NCI-H460 (cell line): ENCODE measurements around the gene PRRX2. TPM values are rescaled to one million over a fixed set of nuclear protein-coding genes. Genes with fewer than 3 reads are reported as not detected.

ENCODE experiments used
- DNase-seq: peaks from one replicate; pipeline ENCODE4 v3.0.0-alpha.2; 2016; ENCODE audit warnings: low read depth; ENCODE audit errors: extremely low read depth
- total RNA-seq: library from RNA; depleted of rRNA; stranded (reverse); fragments of >200 nt; shearing (Covaris generic); gene quantifications from 2 replicates; pipeline ENCODE4 v1.2.3, GENCODE V29; 2014

The PRRX2 gene
- total RNA-seq, 1 experiment from 2014 or later, result 5.1 TPM

DNA sequence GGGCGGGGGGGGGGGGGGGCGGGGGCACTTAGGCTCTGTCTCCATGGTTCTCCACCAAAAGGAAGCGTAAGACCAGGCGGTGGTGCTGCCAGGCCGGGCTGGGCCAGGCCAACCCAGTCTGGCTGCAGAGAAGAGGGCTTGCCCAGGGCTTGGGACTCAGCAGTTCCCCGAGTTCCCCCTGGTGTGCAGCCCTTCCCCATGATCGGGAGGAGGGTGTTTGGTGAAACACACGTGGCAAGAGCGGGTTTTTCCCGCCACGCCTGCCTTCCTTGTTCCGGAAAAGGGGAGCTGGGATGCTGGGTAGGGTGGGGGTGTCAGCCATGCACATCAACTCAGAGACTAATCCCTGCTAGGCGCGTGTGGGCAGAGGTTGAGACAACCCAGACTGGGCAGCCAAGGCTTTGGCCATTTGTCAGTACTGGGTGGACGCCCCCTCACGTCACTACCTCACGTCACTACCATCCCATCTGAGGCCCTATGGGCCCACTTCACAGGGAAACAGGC lies 32.9 kb downstream of the PRRX2 start:
- DNase-seq, result no peak

DNA sequence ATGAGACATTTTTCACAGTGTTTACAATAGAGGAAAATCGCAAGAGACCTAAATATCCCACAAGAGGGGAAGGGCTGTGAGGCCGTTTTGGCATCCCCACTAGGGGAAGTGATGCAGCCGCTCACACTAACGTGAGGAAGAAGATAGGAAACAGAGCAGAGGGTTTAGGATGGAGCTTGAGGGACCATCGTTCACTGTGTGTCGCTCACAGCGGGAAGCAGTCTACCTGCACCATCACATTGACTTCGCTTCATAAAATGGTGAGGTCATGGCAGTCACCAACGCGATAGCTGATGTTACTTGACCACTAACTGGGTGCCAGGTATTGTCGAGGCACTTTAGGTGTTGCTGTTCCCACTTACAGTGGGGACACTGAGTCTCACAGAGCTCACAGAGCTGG lies 35.6 kb downstream of the PRRX2 start:
- DNase-seq, result no peak

DNA sequence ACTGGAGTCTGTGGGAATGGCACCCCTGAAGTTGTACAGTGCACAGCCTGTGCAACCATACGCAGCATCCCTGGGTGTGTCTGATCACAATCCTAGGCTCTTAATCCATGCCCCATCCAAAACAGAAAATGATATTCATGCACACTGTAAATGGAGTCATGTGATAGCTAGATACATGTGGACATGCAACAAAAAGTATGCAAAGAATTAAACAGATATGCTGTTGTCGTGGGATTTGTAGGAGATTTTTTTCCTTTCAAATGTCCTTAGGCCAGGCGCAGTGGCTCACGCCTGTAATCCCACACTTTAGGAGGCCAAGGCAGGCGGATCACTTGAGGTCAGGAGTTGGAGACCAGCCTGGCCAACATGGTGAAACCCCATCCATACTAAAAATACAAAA lies 36.1 kb downstream of the PRRX2 start:
- DNase-seq, result no peak

DNA sequence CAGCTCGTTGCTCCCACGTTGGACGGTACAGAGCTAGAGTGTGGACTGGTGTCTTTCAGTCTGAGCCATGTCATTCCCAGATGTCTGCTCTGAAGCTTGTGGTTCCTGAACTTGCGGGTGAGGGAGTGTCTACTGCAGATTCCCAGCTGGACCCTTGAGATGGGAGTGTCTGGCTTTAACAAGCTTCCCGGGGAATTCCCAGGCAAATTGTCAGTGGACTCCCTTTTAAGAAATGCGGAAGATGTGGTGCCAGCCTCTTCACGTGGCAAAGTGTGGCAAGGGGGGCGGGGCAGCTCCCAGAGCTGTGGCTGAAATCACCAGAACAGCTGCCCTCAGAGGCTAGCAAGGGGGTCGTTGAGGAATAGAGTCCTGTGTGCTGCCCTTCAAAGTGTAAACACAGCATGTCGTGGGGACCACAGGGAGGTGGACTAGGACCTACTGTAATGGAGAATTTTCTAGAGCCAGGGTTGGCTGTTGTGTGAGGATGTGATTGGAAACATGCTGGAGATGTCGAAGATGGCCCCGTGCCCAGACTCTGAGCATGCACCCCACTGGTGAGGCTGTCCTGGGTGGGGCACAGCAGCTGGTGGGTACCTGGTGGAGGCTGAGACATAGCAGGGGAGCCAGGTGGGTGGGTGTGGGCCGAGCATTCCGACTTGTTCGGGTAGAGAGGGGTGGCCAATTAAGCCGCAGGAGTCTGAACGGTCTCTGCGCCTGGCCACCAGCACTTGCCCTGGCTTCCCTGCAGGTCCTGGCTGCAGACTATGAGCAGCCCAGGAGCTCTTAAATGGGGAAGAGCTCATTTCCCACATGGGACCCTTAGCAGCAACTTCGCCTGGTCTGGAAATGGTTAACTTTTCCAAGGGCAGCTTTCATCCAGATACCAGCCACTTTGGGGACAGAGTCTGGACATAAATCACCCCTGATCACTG lies 37.4 kb downstream of the PRRX2 start:
- no peak for DNase-seq

DNA sequence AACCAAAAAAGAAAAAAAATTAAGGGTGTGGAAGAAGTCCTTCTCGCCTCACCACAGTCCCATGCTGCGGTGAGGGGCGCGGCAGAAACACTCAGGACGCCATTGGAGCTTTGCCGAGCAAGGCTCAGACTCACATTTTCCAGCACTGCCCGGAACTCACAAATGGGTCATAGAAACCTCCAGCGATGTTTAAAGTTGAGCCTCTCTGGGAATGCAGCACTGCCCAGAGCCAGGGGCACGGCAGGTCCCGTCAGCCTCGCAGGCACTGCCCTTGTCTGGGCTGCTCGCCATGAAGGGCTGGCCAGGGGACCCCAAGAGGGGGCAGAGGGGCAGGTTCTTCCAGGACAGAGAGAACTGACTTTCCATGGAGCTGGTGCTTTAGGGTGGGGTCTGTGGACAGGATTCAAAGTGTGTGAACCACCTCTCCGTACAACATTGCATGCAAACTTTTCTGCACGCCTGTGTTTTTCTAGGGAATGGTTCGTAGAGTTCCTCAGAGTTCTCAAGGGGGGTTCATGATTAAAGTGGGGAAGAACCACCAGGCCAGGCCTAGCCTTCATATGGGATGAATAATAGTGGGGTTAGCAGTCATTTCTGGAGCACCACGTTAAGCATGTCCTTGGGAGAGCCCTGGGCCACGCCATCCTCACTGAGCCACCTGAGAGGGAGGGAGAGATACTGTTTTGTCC lies 38.4 kb downstream of the PRRX2 start:
- DNase-seq, result no peak

DNA sequence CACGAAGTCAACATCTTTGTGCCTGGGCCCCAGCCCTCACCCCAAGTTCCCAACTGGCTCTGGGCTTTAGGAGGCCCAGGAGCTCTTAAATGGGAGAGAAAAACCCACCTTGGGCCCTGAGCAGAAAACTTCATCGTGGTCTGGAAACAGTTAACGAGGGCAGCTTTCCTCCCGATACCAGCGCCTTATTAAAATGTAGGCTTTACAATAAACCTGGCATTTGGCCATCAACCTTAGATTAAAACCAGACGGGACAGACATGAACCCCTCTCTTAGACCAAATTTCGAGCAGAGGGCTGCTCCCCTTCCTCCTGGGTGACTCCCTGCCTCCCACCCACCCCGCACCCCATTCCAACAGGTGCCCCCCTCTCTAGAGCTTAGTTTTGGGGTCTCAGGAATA lies 39.4 kb downstream of the PRRX2 start:
- DNase-seq, result no peak

DNA sequence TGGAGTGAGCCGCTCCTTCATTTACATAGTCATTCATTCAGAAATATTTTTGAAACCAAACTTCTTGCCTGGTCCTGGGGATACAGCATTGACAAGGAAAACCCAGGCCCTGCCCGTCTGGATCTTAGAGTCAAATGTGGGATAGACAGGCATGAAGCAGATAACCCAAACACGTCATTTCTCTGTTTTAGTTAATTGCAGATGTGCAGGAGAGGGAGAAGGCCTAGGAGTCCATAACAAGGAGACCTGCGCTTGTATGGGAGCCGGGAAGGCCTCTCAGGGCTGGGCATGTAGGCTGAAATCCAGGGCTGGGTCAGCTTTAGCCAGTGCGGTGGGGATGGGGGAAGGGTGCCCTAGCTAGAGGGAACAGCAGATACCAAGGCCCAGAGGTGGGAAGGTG lies 43.3 kb downstream of the PRRX2 start:
- no peak for DNase-seq

DNA sequence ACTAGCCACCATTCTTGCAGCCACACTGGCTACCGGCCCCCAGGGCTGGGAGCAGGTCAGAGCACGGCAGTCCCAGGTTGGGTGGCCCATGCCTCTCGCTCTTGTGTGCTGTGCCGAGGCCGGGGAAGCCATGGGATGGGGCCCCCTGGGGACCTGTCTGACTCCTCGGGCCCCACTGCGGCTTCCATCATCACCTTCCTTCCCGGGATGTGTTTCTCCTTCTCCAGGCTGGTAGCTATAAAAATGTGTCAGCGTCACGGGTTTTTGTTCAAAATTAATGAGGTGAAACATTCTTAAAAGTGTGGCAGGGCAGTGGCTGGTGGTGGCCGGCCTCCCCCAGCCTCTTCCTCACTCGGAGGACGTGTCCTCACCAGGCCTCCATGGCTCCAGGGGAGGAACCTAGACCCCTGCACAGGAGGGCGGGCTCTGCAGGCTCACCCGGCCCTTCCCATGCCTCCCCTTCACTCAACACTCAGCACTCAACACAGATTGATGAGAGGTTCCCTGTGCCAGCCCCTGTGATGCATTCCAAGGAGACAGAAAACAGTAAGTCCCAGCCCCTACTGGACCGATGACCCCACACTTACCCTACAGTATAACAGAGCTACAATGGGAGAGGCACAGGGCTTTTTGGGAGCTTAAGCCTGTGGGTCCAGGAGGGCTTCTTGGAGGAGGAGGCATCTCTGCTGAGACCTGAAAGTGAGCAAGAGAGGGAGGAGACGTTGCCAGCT lies 44.2 kb downstream of the PRRX2 start:
- no peak for DNase-seq

DNA sequence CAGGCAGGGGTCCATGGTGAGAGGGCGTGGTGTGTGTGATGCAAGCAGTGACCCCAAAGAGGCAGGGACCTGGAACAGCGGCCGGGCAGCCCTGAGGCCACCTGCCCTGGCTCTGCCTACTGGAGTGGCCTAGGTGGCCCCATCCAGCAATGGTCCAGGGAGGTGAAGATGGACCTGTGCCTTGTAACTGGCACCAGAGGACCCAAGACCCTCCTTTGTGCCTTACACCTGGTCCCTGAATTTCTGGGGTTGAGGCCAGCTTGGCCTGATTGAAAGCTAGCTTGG lies 44.7 kb downstream of the PRRX2 start:
- no peak for DNase-seq

DNA sequence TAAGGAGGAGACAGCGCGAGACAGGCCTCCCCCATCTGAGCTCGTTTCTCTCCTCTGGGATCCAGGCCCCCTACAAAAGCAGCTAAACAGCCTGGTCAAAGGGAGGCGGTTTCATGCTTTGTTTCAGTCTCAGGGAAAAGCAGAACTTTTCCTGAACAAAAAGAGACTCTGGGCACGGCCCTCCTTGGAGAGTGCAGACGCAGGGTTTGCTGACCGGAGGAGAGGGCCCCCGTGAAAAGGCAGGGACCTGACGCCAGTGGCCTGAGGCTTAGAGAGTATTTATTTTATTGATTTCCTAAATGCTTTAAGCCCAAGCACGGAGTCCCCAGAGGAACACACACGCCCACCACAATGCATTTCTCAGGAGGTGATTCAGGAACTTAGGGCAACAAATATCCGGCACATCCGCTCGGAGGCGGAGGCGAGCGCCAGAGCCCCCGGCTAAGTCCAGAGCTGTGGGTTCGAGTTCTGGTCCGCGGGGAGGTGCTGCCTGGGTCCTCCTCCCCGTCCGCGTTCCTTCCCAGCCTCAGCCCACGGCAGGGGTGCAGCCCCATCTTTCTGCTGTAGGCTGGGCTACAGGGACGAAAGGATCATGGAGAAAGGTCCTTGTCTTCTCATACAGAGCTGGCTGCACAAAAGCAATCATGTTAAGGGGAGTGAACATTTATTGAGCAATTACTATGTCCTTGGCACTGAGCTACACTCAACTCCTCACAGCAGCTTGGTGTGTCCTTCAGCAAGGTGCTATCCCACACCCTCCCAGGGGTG lies 47.4 kb downstream of the PRRX2 start:
- no peak for DNase-seq

DNA sequence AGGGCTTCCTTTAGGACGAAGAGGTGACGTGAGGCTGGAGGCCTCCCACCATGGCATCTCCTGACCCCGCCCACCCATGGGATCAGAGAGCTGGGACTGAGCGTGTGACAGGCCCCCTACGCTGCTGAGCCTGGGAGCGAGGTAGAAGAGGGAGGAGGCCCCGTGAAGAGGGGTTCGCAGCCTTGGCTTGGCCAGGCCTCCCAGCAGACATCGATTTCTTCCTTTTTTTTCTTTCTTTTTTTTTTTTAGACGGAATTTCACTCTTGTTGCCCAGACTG lies 47.9 kb downstream of the PRRX2 start:
- no peak for DNase-seq

DNA sequence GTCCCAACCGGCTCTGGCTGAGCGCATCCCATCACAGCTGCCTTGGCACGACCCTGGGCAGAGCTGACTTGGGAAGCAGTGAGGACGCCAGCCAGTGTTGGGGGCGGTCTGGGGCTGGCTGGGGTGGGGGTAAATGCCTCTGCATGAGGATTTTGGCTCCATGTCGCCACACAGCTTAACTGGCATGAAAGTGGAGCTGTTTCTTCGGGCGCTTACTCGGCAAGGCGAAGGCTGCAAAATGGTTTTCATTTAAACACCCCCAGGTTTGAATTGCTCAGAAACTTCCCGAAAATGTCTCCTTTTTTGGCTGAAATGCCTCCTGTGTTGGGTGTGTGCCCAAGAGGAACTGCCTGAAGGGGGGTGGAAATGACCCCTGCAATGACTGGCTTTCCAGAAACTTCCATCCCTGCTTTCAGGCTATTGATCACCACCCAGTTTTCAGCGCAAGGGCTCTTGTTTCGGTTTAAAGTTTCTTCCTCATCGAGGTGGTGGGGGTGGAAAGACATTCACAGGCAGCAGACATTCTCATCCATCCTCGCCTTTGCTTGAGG lies 49.1 kb downstream of the PRRX2 start:
- DNase-seq, result no peak

DNA sequence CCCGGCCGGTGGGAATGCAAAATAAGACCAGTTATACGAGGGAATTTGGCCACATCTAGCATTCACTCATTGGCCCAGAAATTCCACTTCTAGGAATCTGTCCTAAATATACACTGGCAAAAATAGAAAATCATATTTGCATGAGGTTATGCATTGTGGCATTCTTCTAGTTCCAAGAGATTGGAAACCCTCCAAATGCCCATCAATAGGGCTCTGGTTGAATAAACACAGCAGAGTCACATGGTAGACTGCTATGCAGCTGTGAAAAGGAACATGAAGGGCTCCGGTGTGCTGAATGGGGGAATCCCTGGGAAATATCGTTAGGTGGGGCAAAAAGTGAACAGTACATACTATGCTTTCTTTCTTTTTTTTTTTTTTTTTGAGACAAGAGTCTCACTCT lies 50.6 kb downstream of the PRRX2 start:
- no peak for DNase-seq

DNA sequence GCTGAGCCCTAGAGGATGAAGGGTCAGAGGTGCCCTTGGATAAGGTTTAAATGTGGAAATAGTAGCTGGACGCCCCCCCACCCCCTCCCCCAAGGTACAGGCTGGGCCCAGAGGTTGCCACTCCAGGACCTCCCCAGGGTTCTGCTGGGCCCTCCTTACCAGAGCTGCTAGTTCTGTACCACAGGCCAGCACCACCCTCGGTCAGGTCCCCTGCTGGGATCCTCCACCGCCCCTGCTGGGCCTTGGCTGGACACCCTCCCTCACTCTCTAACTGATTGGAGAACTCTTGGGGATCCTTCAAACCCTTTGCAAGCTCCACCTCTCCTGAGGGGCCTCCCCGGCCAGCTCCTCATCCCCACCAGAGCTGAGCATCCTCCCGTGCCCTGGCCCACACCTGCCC lies 52.5 kb downstream of the PRRX2 start:
- DNase-seq, result no peak

DNA sequence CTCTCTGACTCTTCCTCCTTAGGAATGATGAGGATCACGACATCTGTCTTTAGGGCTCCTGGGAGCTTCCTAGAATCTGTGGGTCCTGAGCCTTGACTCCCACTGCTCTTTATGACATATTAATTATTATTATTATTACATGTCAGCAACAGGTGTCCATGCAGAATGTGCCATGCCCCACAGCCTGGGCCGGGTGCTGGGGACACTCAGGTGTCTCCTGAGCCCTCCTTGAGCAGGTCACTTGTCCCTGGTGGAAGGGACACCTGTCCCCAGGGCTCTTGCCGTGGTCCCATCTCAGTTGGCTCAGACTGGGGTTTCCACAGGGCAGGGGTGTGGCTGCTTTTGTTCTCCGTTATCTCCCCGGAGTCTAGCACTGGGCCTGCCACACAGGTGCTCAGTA lies 53.2 kb downstream of the PRRX2 start:
- no peak for DNase-seq

DNA sequence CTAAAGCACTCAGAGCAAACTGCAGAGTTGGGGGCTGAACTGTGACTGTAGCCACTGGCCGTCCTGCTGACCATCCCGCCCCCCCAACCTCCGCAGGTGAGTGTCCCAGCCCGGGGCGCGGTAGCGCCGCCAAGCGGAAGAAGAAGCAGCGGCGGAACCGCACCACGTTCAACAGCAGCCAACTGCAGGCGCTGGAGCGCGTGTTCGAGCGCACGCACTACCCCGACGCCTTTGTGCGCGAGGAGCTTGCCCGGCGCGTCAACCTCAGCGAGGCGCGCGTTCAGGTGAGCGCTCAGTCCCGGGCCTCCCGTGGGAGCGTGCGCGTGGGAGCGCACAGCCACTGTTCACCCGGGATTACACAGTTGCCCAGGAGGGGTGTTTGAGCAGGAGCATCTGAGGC lies 53.7 kb downstream of the PRRX2 start:
- no peak for DNase-seq

DNA sequence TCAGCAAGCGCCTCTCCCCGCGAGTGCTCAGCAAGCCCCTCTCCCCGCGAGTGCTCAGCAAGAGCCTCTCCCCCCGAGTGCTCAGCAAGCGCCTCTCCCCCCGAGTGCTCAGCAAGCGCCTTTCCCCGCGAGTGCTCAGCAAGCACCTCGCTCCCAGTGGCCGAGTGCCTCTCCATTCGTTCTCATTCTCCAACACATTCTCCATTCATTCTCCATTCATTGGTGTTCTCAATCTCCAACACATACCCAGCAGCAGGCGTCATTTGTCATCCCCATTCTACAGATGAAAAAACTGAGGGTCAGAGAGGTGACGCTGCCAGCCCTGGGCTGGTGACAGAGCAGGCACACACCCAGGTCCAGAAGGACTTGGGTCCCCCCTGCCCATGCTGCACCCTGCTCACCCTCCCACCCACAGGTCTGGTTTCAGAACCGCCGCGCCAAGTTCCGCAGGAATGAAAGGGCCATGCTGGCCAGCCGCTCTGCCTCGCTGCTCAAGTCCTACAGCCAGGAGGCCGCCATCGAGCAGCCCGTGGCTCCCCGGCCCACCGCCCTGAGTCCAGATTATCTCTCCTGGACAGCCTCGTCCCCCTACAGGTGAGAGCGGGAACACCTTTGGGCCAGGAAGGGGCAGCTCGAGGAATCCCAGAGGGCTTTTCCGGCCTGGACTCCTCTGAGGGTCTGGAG lies 54.9 kb downstream of the PRRX2 start:
- no peak for DNase-seq

DNA sequence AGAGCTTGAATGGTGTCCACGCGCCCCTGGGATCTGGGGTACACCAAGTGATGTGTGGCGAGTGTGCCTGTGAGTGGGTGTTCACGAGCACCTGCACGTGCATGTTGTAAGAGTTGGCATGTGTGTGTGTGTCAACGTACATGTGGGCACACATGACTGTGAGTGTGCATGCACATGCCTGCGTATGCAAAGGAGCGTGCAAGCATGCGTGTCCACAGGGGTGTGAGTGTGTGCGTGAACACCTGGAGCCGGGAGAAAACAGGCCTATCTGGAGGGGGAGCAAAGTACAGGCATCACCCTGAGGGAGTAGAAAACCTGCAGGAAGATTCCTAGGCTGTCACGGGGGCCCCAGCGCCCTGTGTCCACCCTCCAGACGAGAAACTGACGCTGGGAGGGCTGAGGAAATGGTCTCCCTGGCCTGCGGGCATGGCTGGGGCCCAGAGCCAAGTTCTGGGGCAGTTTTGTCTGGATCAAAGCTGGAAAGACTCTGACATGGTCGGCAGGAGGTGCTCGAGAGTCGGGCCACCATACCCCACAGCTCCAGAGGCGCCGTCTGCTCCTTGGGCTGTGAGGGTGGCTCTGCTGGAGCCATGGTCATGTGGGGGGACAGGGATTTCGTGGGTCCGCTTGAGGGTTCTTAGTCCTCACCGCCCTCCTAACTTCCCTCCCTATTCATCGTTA lies 55.6 kb downstream of the PRRX2 start:
- DNase-seq, result peak; percentile 19

DNA sequence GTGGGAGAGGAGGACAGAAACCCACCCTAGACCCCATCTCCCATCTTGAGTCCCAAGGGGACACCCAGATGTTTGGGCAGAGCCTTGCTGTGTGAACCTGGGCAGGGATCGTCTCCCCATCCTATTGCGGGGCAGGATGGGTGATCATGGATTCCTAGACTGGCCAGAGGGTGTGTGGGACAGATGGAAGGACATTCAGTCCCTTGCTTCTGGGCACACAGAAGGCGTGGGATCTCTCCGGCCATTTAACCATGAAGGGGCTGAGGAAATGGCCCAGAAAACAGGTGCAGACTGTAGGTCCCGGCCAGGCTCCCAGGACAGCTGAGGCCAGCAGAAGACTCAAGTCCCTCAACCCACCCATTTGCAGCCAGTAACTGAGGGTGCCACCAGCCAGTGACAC lies 57.5 kb downstream of the PRRX2 start:
- no peak for DNase-seq
